ENCODE measurements around the gene PAK6.

The PAK6 gene

GRCh38 chr15:40323953-40324937 lies 85.4 kb downstream of the PAK6 start:
- TF ChIP-seq CTCF (IDR thresholded peaks at IDR 0.05; ENCODE audit: low read length) (no peak), EZH2 (IDR thresholded peaks at IDR 0.05; ENCODE audit: borderline replicate concordance, low read length) (no peak)
- Histone ChIP-seq H3K4me1 (ENCODE audit: insufficient read depth, low read length, severe bottlenecking) (peaks cover 8% of the 10 kb centered on the region), H3K27me3 (ENCODE audit: insufficient read depth, low read length) (no peaks in the 10 kb centered on the region), H3K4me3 (ENCODE audit: low read depth, low read length, poor library complexity, severe bottlenecking) (peak overlapping the region; percentile 62), H3K79me2 (ENCODE audit: insufficient read depth, low read length) (no peaks in the 10 kb centered on the region), H3K9ac (ENCODE audit: low read length) (peak overlapping the region; percentile 30; the same call in 1 of the 2 replicates), H3K9me3 (ENCODE audit: low read length) (no peaks in the 10 kb centered on the region), H3F3A (ENCODE audit: insufficient read depth, low read length) (no peaks in the 10 kb centered on the region), H3K36me3 (ENCODE audit: insufficient read depth, low read length) (no peaks in the 10 kb centered on the region), H2AFZ (ENCODE audit: low read length) (no peak overlapping the region), H3K27ac (ENCODE audit: low read depth, low read length, poor library complexity, severe bottlenecking) (no peak overlapping the region), H3K4me2 (ENCODE audit: low read length) (peak overlapping the region; percentile 47), H3K9me2 (ENCODE audit: low read depth, low read length) (no peaks in the 10 kb centered on the region), H4K20me1 (ENCODE audit: insufficient read depth, low read length) (no peaks in the 10 kb centered on the region)

GRCh38 chr15:40325188-40325587 lies 86.3 kb downstream of the PAK6 start:
- peaks cover 8% of the 10 kb centered on the region for H3K4me1 ChIP-seq (ENCODE audit: insufficient read depth, low read length, severe bottlenecking)
- H3K9me3 ChIP-seq (ENCODE audit: low read length), result no peaks in the 10 kb centered on the region
- no peak overlapping the region for H3K4me2 ChIP-seq (ENCODE audit: low read length)
- H3K79me2 ChIP-seq (ENCODE audit: insufficient read depth, low read length), result no peaks in the 10 kb centered on the region
- no peak overlapping the region for H3K9ac ChIP-seq (ENCODE audit: low read length)
- H4K20me1 ChIP-seq (ENCODE audit: insufficient read depth, low read length), result no peaks in the 10 kb centered on the region
- H3K27me3 ChIP-seq (ENCODE audit: insufficient read depth, low read length), result no peaks in the 10 kb centered on the region
- H3K36me3 ChIP-seq (ENCODE audit: insufficient read depth, low read length), result no peaks in the 10 kb centered on the region
- H3K27ac ChIP-seq (ENCODE audit: low read depth, low read length, poor library complexity, severe bottlenecking), result no peak overlapping the region
- H3K4me3 ChIP-seq (ENCODE audit: low read depth, low read length, poor library complexity, severe bottlenecking), result no peak overlapping the region
- H2AFZ ChIP-seq (ENCODE audit: low read length), result no peak overlapping the region
- no peaks in the 10 kb centered on the region for H3K9me2 ChIP-seq (ENCODE audit: low read depth, low read length)
- no peak for TF ChIP-seq CTCF (IDR thresholded peaks at IDR 0.05; ENCODE audit: low read length)
- TF ChIP-seq EZH2 (IDR thresholded peaks at IDR 0.05; ENCODE audit: borderline replicate concordance, low read length), result no peak
- H3F3A ChIP-seq (ENCODE audit: insufficient read depth, low read length), result no peaks in the 10 kb centered on the region

GRCh38 chr15:40325700-40326099 lies 86.8 kb downstream of the PAK6 start:
- H3K4me3 ChIP-seq (ENCODE audit: low read depth, low read length, poor library complexity, severe bottlenecking), result no peak overlapping the region
- peaks cover 8% of the 10 kb centered on the region for H3K4me1 ChIP-seq (ENCODE audit: insufficient read depth, low read length, severe bottlenecking)

More at GRCh38 chr15:40325700-40326099, 86.8 kb downstream of the PAK6 start:
- no peak overlapping the region for H3K27ac ChIP-seq (ENCODE audit: low read depth, low read length, poor library complexity, severe bottlenecking)
- TF ChIP-seq EZH2 (IDR thresholded peaks at IDR 0.05; ENCODE audit: borderline replicate concordance, low read length) (no peak), CTCF (IDR thresholded peaks at IDR 0.05; ENCODE audit: low read length) (no peak)
- H3K9me3 ChIP-seq (ENCODE audit: low read length), result no peaks in the 10 kb centered on the region
- H3K9ac ChIP-seq (ENCODE audit: low read length), result no peak overlapping the region
- H4K20me1 ChIP-seq (ENCODE audit: insufficient read depth, low read length), result no peaks in the 10 kb centered on the region
- H3K27me3 ChIP-seq (ENCODE audit: insufficient read depth, low read length), result no peaks in the 10 kb centered on the region
- H3K4me2 ChIP-seq (ENCODE audit: low read length), result no peak overlapping the region
- H3K9me2 ChIP-seq (ENCODE audit: low read depth, low read length), result no peaks in the 10 kb centered on the region
- no peaks in the 10 kb centered on the region for H3F3A ChIP-seq (ENCODE audit: insufficient read depth, low read length)
- no peaks in the 10 kb centered on the region for H3K79me2 ChIP-seq (ENCODE audit: insufficient read depth, low read length)
- H2AFZ ChIP-seq (ENCODE audit: low read length), result no peak overlapping the region
- H3K36me3 ChIP-seq (ENCODE audit: insufficient read depth, low read length), result no peaks in the 10 kb centered on the region

Measured in OCI-LY1 (cell line).